Inflammatory macrophage treated with lipopolysaccharide for 4 hours (primary cell): ENCODE data around the gene UBR2.
A peak's percentile ranks its signal among the peaks of the same experiment; 100 is the strongest.
"Not testable (repeated sequence)": the region's sequence is repeated elsewhere in the genome, so short reads cannot be mapped to it uniquely, and the experiment has no call there.

Experiments
- DNase-seq: peaks from one replicate; pipeline ENCODE4 v3.0.0-alpha.2; 2020

UBR2 gene

DNA sequence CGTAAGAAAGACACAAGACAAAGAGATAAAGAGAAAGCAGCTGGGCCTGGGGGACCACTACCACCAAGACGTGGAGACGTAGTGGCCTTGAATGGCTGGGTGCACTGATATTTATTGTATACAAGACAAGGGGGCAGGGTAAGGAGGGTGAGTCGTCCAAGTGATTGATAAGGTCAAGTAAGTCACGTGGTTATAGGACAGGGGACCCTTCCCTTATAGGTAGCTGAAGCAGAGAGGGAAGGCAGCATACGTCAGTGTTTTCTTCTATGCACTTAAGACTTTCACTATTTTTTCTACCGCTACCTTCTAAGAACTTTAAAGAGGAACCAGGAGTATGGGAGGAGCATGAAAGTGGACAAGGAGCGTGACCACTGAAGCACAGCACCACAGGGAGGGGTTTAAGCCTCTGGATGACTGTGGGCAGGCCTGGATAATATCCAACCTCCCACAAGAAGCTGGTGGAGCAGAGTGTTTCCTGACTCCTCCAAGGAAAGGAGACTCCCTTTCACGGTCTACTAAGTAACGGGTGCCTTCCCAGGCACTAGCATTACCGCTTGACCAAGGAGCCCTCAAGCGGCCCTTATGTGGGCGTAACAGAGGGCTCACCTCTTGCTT is 170.1 kb downstream of the UBR2 start:
- DNase-seq, result not testable (repeated sequence)

DNA sequence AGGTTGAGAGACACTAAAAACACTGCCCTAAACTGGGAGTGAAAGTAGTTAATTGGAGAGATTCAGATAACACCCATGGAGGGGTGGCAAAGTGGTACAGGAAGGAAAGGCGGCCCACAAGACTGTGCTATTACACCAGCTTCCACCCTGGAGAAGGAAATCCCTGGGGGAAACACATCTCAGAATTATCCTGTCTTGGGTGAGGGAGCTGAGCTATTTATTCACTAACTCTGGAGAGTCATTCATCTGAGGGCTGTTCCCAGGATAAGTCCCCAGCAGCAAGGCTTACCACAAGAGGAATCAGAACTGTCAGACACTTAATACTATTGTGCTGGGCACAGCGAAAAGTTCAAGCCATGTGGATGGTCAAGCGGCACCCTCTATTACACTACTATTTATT is 172.1 kb downstream of the UBR2 start:
- DNase-seq, result no peak

DNA sequence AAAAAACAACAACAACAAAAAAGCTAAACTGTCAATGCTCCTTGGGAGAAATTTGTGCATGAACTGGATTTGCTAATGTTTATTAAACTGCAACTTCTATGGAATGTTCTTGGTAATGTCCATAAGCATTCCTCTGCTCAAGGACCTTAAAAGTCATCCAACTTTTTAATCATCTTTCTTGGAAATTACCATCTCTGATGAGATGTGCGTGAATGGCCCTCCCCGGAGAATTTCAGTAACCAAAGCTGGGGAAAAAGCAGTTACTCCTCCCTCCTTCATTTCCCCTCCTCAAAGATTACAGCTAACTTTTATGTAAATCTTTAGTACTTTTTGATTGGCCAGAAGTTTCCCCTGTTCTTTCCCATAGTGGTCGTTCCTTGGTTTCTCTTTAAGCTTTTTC is 176.9 kb downstream of the UBR2 start:
- DNase-seq, result peak; percentile 8

DNA sequence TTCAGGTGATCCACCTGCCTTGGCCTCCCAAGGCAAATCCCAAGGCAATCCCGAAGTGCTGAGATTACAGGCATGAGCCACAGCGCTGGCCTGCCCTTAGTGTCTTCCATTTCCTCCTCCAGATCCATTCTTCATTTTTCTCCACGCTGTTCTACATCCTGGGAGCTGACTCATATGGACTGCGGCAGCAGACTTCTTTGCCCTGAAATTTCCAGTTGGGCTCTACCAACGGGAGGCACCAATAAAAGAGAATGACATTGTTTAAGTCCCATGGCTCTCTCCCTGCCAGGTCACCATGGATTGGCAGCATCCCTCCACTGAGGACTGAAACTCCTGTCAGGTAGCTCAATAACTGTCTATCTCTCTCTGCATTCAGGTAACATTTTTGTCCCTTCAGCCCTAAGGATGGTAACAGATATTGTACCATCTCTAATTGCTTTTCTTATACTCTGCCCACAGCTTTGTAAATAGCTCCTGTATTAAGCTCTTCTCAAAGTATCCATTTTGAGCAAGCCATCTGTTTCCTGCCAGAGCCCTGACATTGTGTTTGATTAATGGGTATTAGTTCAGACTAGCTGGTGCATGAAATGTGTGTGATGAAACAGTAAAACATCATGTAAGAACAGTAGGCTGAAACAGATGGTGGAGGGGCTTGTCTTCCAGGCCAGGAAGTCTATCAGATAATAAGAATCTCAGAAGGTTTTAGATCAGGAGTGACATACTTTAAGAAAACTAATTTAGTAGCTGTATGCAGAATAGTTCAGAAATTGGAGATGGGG is 178.5 kb downstream of the UBR2 start:
- DNase-seq, result no peak
